Placental pericyte (primary cell): Measurements from ENCODE around the gene ARID3B. TPM values are rescaled to one million over a fixed set of nuclear protein-coding genes. Genes with fewer than 3 reads are reported as not detected.

ENCODE experiments used
- total RNA-seq: library from RNA; depleted of rRNA; stranded (reverse); fragments of >200 nt; gene quantifications from 2 replicates; pipeline ENCODE4 v1.2.3, GENCODE V29; 2012

ARID3B gene
- total RNA-seq, result 4.4 and 6.2 TPM in 2 replicates

GRCh38 chr15:74540761-74541493 is at the start of gene ARID3B:
TSS of gene ARID3B (plus strand) at chr15:74541220. CDS start at chr15:74543937, 2,717 bp downstream.

GRCh38 chr15:74615508-74616365 is 74.7 kb downstream of the ARID3B start, which contains the start of gene CLK3:
TSS of gene CLK3 (plus strand) at chr15:74615836. CDS start at chr15:74619197, 3,361 bp downstream.

Other genes starting within 250 kb of the ARID3B start
- not detected in 2 replicates for gene CYP11A1, start 173.6 kb upstream of the ARID3B start, total RNA-seq
- gene SEMA7A, start 107.3 kb upstream of the ARID3B start, total RNA-seq, result 3.3 and 132 TPM in 2 replicates
- 34.4 and 54.7 TPM in 2 replicates for gene UBL7, start 80.1 kb upstream of the ARID3B start, total RNA-seq
- gene CLK3, start 74.6 kb downstream of the ARID3B start, total RNA-seq, result 102 and 133 TPM in 2 replicates
- 11.2 and 13.6 TPM in 2 replicates for gene EDC3, start 154.8 kb downstream of the ARID3B start, total RNA-seq
- gene CYP1A1, start 184.3 kb downstream of the ARID3B start, total RNA-seq, result 0.72 and 1.5 TPM in 2 replicates
- gene CYP1A2, start 207.6 kb downstream of the ARID3B start, total RNA-seq, result not detected in 2 replicates
- 30.4 and 32.6 TPM in 2 replicates for gene CSK, start 240.9 kb downstream of the ARID3B start, total RNA-seq